GM13977 (cell line): ENCODE data around the gene ACP7.

Source experiments
- DNase-seq: peaks from one replicate; pipeline ENCODE4 v3.0.0; 2012; ENCODE audit warnings: low spot score
- in situ Hi-C: fragments of 300-500 bp; cut with MboI; formaldehyde crosslinking; loops from one replicate; pipeline ENCODE4 v1.12.0; 2022; ENCODE audit warnings: low sequenced_read_pairs, low pct_unique_long_range_greater_than_20kb, mixed read lengths, inconsistent platforms; ENCODE audit not compliant: unreplicated experiment
- TF ChIP-seq, protein P1 (sequence below): IDR thresholded peaks from 2 replicates; pipeline ENCODE4 v1.5.1; 2012; ENCODE audit warnings: mild to moderate bottlenecking, control low read depth; ENCODE audit not compliant: insufficient read depth; ENCODE audit errors: extremely low read depth, missing control alignments

Gene ACP7

DNA sequence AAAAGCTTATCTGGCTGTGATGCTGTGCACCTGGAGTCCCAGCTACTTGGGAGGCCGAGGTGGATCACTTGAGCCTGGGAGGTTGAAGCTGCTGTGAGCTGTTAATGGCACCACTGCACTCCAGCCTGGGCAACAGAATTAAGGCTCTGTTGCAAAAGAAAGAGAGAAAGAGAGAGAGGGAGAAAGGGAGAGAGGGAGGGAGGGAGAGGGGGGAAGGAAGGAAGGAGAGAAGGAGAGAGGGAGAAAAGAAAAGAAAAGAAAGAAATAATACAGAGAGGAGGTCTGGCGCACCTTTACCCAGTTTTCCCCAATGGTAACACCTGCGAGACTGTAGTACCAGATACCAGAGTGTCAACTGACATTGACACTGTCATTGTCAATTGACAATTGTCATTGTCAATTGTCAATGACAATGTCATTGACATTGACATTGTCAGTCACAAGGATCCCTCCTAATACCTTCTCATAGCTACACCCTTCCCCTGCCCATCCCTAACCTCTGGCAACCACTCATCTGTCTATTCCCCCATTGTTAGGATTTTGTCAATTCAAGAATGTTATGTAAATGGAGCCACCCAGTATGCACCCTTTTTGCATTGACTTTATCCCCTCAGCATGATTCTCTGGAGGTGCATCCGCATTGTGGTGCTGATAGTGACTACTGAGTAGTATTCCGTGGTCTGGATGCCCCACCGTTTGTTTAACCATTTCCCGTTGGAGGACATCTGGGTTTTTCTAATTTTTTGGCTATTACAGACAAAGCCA, 62.7 kb downstream of the ACP7 start:
- in situ Hi-C loops: no loop called here
- DNase-seq: no peak

DNA sequence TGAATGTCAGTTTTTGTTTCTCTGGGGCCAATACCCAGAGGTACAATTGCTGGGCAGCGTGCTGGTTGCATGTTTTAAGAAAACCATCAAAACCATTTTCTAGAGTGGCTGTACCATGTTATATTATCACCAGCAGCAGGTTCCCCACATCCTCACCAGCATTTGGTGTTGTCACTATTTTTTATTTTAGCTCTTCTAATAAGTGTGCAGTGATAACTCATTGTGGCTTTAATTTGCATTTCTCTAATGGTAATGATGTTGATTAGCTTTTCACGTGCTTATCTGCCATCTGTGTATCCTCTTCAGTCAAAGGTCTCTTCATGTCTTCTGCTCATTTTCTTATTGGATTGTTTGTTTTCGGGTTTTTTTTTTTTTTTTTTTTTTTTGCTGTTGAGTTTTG, 63.3 kb downstream of the ACP7 start:
- DNase-seq: no peak
- TF ChIP-seq, protein P1, sequence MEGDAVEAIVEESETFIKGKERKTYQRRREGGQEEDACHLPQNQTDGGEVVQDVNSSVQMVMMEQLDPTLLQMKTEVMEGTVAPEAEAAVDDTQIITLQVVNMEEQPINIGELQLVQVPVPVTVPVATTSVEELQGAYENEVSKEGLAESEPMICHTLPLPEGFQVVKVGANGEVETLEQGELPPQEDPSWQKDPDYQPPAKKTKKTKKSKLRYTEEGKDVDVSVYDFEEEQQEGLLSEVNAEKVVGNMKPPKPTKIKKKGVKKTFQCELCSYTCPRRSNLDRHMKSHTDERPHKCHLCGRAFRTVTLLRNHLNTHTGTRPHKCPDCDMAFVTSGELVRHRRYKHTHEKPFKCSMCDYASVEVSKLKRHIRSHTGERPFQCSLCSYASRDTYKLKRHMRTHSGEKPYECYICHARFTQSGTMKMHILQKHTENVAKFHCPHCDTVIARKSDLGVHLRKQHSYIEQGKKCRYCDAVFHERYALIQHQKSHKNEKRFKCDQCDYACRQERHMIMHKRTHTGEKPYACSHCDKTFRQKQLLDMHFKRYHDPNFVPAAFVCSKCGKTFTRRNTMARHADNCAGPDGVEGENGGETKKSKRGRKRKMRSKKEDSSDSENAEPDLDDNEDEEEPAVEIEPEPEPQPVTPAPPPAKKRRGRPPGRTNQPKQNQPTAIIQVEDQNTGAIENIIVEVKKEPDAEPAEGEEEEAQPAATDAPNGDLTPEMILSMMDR: no peak
- in situ Hi-C loops: no loop called here

More for the DNA sequence above, 62.7 kb downstream of the ACP7 start:
- TF ChIP-seq, protein P1: no peak

DNA sequence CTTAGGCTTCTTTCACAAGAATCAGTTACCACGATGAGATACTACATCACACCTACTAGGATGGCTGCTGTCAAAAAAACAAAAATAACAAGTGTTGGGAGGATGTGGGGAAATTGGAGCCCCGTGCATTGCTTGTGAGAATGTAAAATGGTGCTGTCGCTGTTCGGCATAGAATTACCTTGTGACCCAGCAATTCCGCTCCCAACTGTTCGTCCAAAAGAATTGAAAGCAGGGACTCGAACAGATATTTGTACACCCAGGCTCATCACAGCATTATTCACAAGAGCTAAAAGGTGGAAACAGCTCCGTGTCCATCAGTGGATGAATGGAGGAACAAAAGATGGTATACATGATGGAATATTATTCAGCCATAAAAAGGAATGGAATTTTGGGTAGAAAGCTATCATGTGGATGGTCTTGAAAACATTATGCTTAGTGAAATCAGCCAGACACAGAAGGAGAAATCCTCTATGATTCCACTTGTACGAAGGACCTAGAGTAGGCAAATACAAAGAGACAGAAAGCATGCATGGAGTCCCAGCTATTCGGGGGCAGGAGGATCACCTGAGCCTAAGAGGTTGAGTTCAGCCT, 64.9 kb downstream of the ACP7 start:
- TF ChIP-seq, protein P1: no peak
- in situ Hi-C loops: no loop called here
- no peak for DNase-seq

DNA sequence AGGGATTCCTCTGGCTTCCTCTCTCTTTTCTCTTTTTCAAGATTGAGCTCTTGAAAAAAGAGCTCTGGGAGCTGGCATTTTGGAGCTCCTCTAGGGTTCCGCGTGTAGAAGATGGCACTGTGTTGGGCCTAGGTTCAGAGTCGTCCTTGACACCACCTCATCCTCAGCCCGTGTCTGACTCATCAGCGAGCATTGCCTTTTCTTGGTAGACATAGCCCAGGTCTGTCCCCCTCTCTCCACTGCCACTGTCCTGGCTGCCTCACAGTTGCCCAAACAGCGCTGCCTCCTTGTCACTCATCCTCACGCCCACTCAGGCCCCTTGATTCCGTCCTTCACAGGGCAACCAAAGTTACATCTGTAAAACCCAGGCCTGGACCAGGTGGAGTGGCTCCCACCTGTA, 66.1 kb downstream of the ACP7 start:
- TF ChIP-seq, protein P1: no peak
- no peak for DNase-seq
- in situ Hi-C loops: no loop called here

DNA sequence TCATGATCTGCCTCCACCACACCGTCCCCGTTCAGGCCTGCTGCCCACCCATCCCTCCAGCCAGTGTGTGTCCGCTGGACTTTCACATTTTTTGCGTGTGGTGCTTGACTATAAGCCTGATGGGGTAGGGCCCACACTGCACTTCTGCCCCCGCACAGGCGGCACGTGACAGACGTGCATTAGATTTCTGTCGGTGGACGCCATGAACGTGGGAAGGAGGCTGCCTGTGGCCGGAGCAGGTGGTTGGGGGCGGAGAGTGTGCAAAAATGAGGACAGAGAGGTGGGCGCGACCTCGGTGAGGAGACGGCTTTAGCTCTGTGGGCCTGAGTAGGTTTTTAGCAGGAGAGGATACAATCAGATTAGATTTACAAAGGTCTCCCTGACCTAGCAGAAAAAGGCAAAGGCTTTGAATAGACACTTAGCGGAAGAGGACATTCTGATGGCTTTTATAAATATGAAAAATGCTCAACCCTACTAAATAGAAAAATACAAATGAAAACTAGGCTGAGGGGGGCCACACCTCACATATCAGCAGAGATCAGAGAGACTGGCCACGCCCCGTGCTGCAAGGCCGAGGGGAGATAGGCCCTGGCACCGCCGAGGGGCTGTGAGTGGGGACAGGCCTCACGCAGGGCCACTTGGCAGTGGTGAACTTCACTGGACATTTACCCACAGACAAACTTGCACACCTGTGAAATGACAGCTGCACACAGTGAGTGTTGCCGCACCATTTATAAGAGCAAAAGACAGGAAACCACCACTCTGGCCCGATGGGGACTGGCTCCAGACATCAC, 66.8 kb downstream of the ACP7 start:
- in situ Hi-C loops: no loop called here
- TF ChIP-seq, protein P1: no peak

DNA sequence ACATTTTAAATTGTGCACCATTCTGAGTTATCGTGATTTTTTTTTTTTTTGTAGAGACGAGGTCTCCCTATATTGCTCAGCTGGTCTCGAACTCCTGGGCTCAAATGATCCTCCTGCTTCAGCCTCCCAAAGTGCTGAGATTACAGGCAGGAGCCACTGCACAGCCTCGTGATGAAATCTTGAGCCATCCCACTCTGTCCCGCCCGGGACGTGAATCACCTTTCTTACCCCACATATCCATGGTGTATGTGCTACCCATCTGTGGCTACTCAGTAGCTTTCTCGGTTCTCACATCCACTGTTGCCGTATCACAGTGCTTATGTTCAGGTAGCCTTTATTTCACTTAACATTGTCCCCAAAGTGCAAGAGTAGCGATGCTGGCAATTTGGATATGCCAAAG, 67.9 kb downstream of the ACP7 start:
- no peak for DNase-seq
- TF ChIP-seq, protein P1: no peak
- in situ Hi-C loops: no loop called here

More for the DNA sequence above, 66.8 kb downstream of the ACP7 start:
- DNase-seq: no peak
